Stomach (tissue), 9 donors: ENCODE results near the gene RNASEH2B. TPM values are rescaled to one million over a fixed set of nuclear protein-coding genes. Genes with fewer than 3 reads are reported as not detected.

Experiments used
- DNase-seq, 2 donors: peaks; one replicate each; pipeline versions ENCODE4 v3.0.0 to v3.0.0-alpha.2; 2013 to 2019
- H3K27ac ChIP-seq, 5 donors: fragments of 200-600 bp in 4 of 5; sonication (generic) in 4 of 5; one replicate each; pipeline ENCODE4 v1.5.1; 2013 to 2019; ENCODE audit warnings: mild to moderate bottlenecking in 1 of 5, moderate library complexity in 1 of 5
- H3K27me3 ChIP-seq, 3 donors: fragments of 200-600 bp; sonication (generic); one replicate each; pipeline ENCODE4 v1.5.1; 2017 to 2019; ENCODE audit warnings: mixed run types in 1 of 3
- H3K36me3 ChIP-seq, 4 donors: fragments of 200-600 bp; sonication (generic); 1 replicate in 3 of 4; 2 replicates in 1 of 4; pipeline ENCODE4 v1.5.1; 2016 to 2019
- H3K4me1 ChIP-seq, 4 donors: fragments of 200-600 bp; sonication (generic); one replicate each; pipeline ENCODE4 v1.5.1; 2016 to 2019
- H3K4me3 ChIP-seq, 4 donors: fragments of 200-600 bp; sonication (generic) in 3 of 4; one replicate each; pipeline ENCODE4 v1.5.1; 2016 to 2019; ENCODE audit warnings: mild to moderate bottlenecking in 1 of 4
- H3K9me3 ChIP-seq, 4 donors: fragments of 200-600 bp; sonication (generic); one replicate each; pipeline ENCODE4 v1.5.1; 2016 to 2019
- EP300 ChIP-seq: sonication (generic); formaldehyde crosslinking; IDR thresholded peaks from one replicate; pipeline ENCODE4 v1.6.1; 2017; ENCODE audit warnings: antibody characterized with exemption
- POLR2A ChIP-seq, 4 donors: fragments of 450-650 bp; IDR thresholded peaks; one replicate each; pipeline ENCODE4 v1.6.1; 2016; ENCODE audit warnings: antibody characterized with exemption in 4 of 4, control low read depth in 2 of 4, mild to moderate bottlenecking in 1 of 4, moderate library complexity in 1 of 4
- POLR2AphosphoS5 ChIP-seq, 3 donors: sonication (generic); formaldehyde crosslinking; IDR thresholded peaks; one replicate each; pipeline ENCODE4 v1.6.1; 2016; ENCODE audit warnings: antibody characterized with exemption in 3 of 3
- WGBS, 5 donors: extraction: QIAGEN DNeasy Blood & Tissue Kit in 3 of 5; methylation state at CpG; one replicate each; pipeline versions ENCODE4 v1.1.5 to v1.1.7; 2013 to 2018; 5-methylcytosine and 5-hydroxymethylcytosine counted together
- intact Hi-C: fragments of 100-400 bp; cut with DNase I; formaldehyde crosslinking; loops from one replicate; pipeline ENCODE4 v1.15.1; 2023; ENCODE audit warnings: low total_unique reads
- polyA plus RNA-seq, 3 donors: library from polyadenylated mRNA; stranded (reverse); fragments of 200-250 nt; gene quantifications; one replicate each; pipeline ENCODE4 v1.2.3, GENCODE V29; 2013
- total RNA-seq, 5 donors: library from RNA; depleted of rRNA; stranded (reverse); fragments of >200 nt; gene quantifications; one replicate each; pipeline versions ENCODE4 v1.1.0 to v1.2.3, GENCODE V29; 2014 to 2016
- TF ChIP-seq, protein P1 (sequence below), 7 experiments: fragments of 450-650 bp in 4 of 7; fragments of 200-600 bp in 3 of 7; sonication (generic) in 3 of 7; IDR thresholded peaks; one replicate each; pipeline ENCODE4 v1.5.1; 2016 to 2019; ENCODE audit warnings: antibody characterized with exemption in 7 of 7, control low read depth in 2 of 7, mild to moderate bottlenecking in 1 of 7
- donor health status: healthy with polysubstance abuse.
- donor health status: Bipolar disorder and iron deficiency.
- donor health status: healthy.

Gene RNASEH2B
- total and polyA plus RNA-seq, 8 donors: 43.2 to 106 (median 51.4) TPM

DNA sequence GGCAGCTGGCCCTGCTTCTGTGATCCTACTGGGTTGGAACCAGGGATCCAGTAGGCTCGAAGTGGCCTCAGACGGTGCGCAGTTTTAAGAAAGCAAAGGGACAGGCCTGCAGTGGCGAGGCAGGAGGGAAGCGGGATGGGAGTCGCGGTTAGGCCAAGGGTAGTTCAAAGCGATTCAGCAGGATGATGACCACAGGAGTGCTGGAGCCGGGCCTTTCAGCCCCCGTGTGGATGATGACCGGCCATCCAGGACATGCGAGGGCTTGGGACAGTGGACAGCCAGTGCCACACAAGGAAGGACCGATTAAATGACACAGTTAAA lies 854 bp downstream of the RNASEH2B start:
- peak overlapping the region; percentile 68 to 86 (median 82) for H3K4me3 ChIP-seq
- intact Hi-C loops: no loop called here
- no peaks in the 10 kb centered on the region for H3K27me3 ChIP-seq
- peak overlapping the region; percentile 89 to 95 (median 92) for H3K27ac ChIP-seq
- TF ChIP-seq POLR2A (IDR thresholded peaks at IDR 0.05) (no peak), EP300 (no peak), POLR2AphosphoS5 (IDR thresholded peaks at IDR 0.05) (no peak)
- TF ChIP-seq, protein P1, sequence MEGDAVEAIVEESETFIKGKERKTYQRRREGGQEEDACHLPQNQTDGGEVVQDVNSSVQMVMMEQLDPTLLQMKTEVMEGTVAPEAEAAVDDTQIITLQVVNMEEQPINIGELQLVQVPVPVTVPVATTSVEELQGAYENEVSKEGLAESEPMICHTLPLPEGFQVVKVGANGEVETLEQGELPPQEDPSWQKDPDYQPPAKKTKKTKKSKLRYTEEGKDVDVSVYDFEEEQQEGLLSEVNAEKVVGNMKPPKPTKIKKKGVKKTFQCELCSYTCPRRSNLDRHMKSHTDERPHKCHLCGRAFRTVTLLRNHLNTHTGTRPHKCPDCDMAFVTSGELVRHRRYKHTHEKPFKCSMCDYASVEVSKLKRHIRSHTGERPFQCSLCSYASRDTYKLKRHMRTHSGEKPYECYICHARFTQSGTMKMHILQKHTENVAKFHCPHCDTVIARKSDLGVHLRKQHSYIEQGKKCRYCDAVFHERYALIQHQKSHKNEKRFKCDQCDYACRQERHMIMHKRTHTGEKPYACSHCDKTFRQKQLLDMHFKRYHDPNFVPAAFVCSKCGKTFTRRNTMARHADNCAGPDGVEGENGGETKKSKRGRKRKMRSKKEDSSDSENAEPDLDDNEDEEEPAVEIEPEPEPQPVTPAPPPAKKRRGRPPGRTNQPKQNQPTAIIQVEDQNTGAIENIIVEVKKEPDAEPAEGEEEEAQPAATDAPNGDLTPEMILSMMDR (IDR thresholded peaks at IDR 0.05): no peak
- H3K4me1 ChIP-seq: peaks cover 22 to 55% (median 44%) of the 10 kb centered on the region in 4 donors
- no peaks in the 10 kb centered on the region for H3K9me3 ChIP-seq
- DNase-seq: no peak
- 2 to 3% (median 3%) methylated on average over 13 of the region's 13 CpGs for WGBS, 5 donors
- H3K36me3 ChIP-seq: no peaks in the 10 kb centered on the region

- intact Hi-C loops: no loop called here
- H3K4me1 ChIP-seq: peaks cover 22 to 57% (median 47%) of the 10 kb centered on the region in 4 donors
- 29 to 40% (median 32%) methylated on average over 3 of the region's 3 CpGs for WGBS, 5 donors
- H3K4me3 ChIP-seq: peak overlapping the region; percentile 68 to 86 (median 82)
- H3K27me3 ChIP-seq: no peaks in the 10 kb centered on the region
- no peak for DNase-seq
- H3K27ac ChIP-seq: peak overlapping the region in 4 of 5 donors; percentile 89 to 95 (median 91)
- H3K9me3 ChIP-seq: no peaks in the 10 kb centered on the region
- TF ChIP-seq POLR2A (IDR thresholded peaks at IDR 0.05): no peak
- no peak for TF ChIP-seq EP300
- no peak for TF ChIP-seq POLR2AphosphoS5 (IDR thresholded peaks at IDR 0.05)
- no peaks in the 10 kb centered on the region for H3K36me3 ChIP-seq
Measured at GRCh38 chr13:50911081-50911631, 1.6 kb downstream of the RNASEH2B start.

DNA sequence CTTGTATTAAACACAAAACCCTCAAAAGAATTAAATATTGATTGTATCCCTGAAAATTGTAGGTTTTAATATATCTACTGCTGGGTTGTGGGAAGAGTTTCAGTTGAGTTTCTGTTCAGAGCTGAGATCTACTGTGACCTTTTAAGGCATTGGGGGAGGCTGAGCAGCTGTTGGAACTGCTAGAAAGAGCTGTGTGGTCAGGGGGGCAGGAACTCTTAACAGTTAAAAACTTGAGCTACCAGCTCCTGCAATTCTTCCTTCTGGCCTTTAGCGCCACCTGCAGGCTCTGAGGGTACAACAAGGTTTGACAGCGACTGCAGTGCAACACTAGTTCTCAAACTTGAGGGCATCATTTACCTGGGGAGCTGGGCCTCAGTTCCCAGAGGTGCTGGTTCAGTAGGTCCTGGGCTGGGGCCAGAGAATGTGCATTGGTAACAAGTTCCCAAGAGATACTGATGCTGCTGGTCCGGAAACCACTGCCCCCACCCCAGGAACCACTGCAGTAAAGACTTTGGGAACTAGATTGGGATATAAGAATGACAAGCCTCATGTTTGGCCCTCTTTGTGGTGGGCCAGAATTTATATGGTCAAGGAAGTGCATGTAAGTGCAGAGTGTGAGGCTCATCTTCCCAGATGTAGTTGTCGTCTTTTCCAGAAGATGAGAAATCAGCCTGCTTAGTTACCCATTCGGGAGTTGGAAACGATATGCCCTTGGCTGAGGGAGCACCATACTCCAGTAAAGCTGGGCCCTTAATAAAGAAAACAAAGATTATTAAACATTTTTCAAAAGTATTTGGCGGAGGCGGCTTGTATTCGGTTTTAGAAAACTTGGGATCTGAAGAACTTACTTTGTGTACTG lies 2.6 kb downstream of the RNASEH2B start:
- Histone ChIP-seq H3K4me1 (peaks cover 26 to 66% (median 57%) of the 10 kb centered on the region in 4 donors), H3K4me3 (no peak overlapping the region), H3K9me3 (no peaks in the 10 kb centered on the region), H3K36me3 (no peaks in the 10 kb centered on the region), H3K27ac (peak overlapping the region in 3 of 5 donors; percentile 3 to 95 (median 92)), H3K27me3 (no peaks in the 10 kb centered on the region)
- intact Hi-C loops: no loop called here
- WGBS, 5 donors: 41 to 56% (median 52%) methylated on average over 9 of the region's 9 CpGs
- TF ChIP-seq POLR2A (IDR thresholded peaks at IDR 0.05): no peak
- TF ChIP-seq, protein P1 (IDR thresholded peaks at IDR 0.05): peak in 5 of 7 experiments; percentile 60 to 84 (median 73)
- peak in 1 of 3 donors; percentile 28 for TF ChIP-seq POLR2AphosphoS5 (IDR thresholded peaks at IDR 0.05)
- peak; percentile 91 to 95 for DNase-seq

DNA sequence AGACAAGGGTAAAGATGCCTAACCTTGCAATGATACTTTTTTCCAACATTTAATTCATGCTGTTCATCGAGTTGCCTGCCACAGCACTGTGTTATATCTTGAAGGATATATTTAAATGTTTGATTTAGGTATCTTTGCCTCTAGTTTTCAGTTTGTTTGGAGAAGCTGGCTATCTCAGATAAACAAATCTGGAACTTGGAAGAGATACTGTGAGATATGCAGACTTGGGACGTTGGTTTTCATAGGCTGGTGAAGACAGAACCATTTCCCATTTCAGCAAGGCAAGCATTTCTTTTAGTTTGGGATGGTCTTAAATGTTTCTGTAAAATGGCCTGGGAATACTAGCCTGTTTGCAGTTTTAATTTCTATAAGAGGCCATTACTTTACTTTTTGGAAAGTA lies 3.3 kb downstream of the RNASEH2B start:
- H3K27ac ChIP-seq: peak overlapping the region in 2 of 5 donors; percentile 3 to 92
- H3K36me3 ChIP-seq: no peaks in the 10 kb centered on the region
- H3K9me3 ChIP-seq: no peaks in the 10 kb centered on the region
- H3K27me3 ChIP-seq: no peaks in the 10 kb centered on the region
- no peak for DNase-seq
- peaks cover 27 to 73% (median 62%) of the 10 kb centered on the region in 4 donors for H3K4me1 ChIP-seq
- no peak for TF ChIP-seq EP300
- TF ChIP-seq POLR2AphosphoS5 (IDR thresholded peaks at IDR 0.05): no peak
- TF ChIP-seq POLR2A (IDR thresholded peaks at IDR 0.05): no peak
- TF ChIP-seq, protein P1 (IDR thresholded peaks at IDR 0.05): no peak
- 8 to 25% (median 24%) methylated on average over 2 of the region's 2 CpGs for WGBS, 5 donors
- no peak overlapping the region for H3K4me3 ChIP-seq
- intact Hi-C loops: no loop called here
